ENCODE results near the gene AQP1.

Gene AQP1

GRCh38 chr7:30906515-30907240 is 5.0 kb upstream of the AQP1 start:
- no peak for DNase-seq (ENCODE audit: low read depth)

- no peak for DNase-seq (ENCODE audit: low read depth)
These were observed 4.0 kb upstream of the AQP1 start for GRCh38 chr7:30907527-30908267.

- no peak for DNase-seq (ENCODE audit: low read depth)
These were observed 3.0 kb upstream of the AQP1 start for GRCh38 chr7:30908681-30909080.

GRCh38 chr7:30909431-30909830 is 2.2 kb upstream of the AQP1 start:
- DNase-seq (ENCODE audit: low read depth) = no peak

GRCh38 chr7:30910411-30911073 is 1.1 kb upstream of the AQP1 start:
- no peak for DNase-seq (ENCODE audit: low read depth)

GRCh38 chr7:30911133-30911532 is 520 bp upstream of the AQP1 start:
- DNase-seq (ENCODE audit: low read depth) = no peak

- no peak for DNase-seq (ENCODE audit: low read depth)
These were observed 523 bp downstream of the AQP1 start for GRCh38 chr7:30912021-30912730.

- no peak for DNase-seq (ENCODE audit: low read depth)
These were observed 1.0 kb downstream of the AQP1 start for GRCh38 chr7:30912731-30912985.

- DNase-seq (ENCODE audit: low read depth) = no peak
These were observed 1.5 kb downstream of the AQP1 start for GRCh38 chr7:30912986-30913811.

GRCh38 chr7:30913821-30914515 is 2.3 kb downstream of the AQP1 start:
- DNase-seq (ENCODE audit: low read depth) = no peak

GRCh38 chr7:30914596-30914995 is 2.9 kb downstream of the AQP1 start:
- DNase-seq (ENCODE audit: low read depth) = no peak

GRCh38 chr7:30915005-30915601 is 3.5 kb downstream of the AQP1 start:
- DNase-seq (ENCODE audit: low read depth) = no peak

- DNase-seq (ENCODE audit: low read depth) = no peak
These were observed 4.1 kb downstream of the AQP1 start for GRCh38 chr7:30915751-30916150.

GRCh38 chr7:30916255-30916654 is 4.6 kb downstream of the AQP1 start:
- DNase-seq (ENCODE audit: low read depth) = no peak

GRCh38 chr7:30916767-30917166 is 5.1 kb downstream of the AQP1 start:
- DNase-seq (ENCODE audit: low read depth) = no peak

- DNase-seq (ENCODE audit: low read depth) = no peak
These were observed 5.7 kb downstream of the AQP1 start for GRCh38 chr7:30917216-30917893.

- DNase-seq (ENCODE audit: low read depth) = no peak
These were observed 7.0 kb downstream of the AQP1 start for GRCh38 chr7:30918676-30919075.

GRCh38 chr7:30920021-30920583 is 8.4 kb downstream of the AQP1 start:
- no peak for DNase-seq (ENCODE audit: low read depth)

- no peak for DNase-seq (ENCODE audit: low read depth)
These were observed 9.2 kb downstream of the AQP1 start for GRCh38 chr7:30920584-30921539.

All from activated T-cell treated with anti-CD3 and anti-CD28 coated beads for 24 hours (primary cell).